NCI-H460 (cell line): ENCODE results near the gene BOD1. TPM values are rescaled to one million over a fixed set of nuclear protein-coding genes. Genes with fewer than 3 reads are reported as not detected.

ENCODE experiments used
- DNase-seq: peaks from one replicate; pipeline ENCODE4 v3.0.0-alpha.2; 2016; ENCODE audit warnings: low read depth; ENCODE audit errors: extremely low read depth
- polyA plus RNA-seq: library from polyadenylated mRNA; depleted of rRNA; stranded (reverse); fragments of >200 nt; gene quantifications from 2 replicates; pipeline ENCODE4 v1.2.3, GENCODE V29; 2014; cell fraction: nucleus; rRNA removed
- total RNA-seq: library from RNA; depleted of rRNA; stranded (reverse); fragments of >200 nt; shearing (Covaris generic); gene quantifications from 2 replicates; pipeline ENCODE4 v1.2.3, GENCODE V29; 2014; rRNA removed

BOD1 gene
- total RNA-seq = 118 and 119 TPM in 2 replicates
- 78.1 and 98.6 TPM in 2 replicates for polyA plus RNA-seq

- peak; percentile 98 for DNase-seq
Measured at GRCh38 chr5:173616577-173617118, at the start of gene BOD1. TSS of gene BOD1 (minus strand) at chr5:173616650. CDS start at chr5:173616436, 214 bp downstream.

GRCh38 chr5:173665326-173665725 is 48.9 kb upstream of the BOD1 start:
- DNase-seq = no peak

- DNase-seq = no peak
Measured at GRCh38 chr5:173664154-173664526, 47.7 kb upstream of the BOD1 start.

GRCh38 chr5:173663352-173664153 is 47.1 kb upstream of the BOD1 start:
- DNase-seq = no peak

DNA sequence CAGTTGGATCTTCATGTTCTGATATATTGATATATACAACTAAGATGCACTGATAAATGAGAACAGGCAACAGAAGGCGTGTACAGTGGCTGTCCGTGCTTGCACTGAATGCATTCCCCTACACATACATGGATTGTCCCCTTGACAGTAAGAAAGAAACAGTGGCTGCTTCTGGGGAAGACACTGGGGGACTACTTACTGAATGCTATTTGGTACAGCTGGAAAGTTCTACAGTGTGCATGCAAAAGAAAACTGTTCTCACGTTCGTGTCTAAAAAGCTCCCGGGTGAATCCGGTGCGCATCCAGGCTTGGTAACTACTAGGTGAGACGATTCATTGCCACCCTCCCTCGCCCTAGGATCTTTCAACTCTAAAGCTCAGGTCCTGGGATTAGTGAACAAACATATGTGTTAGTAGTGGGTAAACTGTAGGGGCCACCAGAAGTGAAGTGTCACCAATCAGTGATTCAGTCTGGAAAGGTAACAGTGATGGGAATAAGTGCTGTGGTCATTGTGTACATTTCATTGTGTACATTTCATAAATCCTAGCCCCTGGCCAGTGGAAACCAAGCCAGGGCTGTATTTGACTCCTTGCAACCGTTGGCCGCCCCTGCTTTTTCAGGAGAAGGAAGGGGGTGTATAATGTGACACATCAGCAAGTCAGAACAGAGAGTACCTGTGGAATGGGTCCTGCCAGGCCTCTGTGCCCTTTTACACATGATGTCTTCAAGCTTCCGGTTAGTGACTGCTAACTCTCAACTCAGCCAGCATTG is 46.3 kb upstream of the BOD1 start:
- DNase-seq = no peak

DNA sequence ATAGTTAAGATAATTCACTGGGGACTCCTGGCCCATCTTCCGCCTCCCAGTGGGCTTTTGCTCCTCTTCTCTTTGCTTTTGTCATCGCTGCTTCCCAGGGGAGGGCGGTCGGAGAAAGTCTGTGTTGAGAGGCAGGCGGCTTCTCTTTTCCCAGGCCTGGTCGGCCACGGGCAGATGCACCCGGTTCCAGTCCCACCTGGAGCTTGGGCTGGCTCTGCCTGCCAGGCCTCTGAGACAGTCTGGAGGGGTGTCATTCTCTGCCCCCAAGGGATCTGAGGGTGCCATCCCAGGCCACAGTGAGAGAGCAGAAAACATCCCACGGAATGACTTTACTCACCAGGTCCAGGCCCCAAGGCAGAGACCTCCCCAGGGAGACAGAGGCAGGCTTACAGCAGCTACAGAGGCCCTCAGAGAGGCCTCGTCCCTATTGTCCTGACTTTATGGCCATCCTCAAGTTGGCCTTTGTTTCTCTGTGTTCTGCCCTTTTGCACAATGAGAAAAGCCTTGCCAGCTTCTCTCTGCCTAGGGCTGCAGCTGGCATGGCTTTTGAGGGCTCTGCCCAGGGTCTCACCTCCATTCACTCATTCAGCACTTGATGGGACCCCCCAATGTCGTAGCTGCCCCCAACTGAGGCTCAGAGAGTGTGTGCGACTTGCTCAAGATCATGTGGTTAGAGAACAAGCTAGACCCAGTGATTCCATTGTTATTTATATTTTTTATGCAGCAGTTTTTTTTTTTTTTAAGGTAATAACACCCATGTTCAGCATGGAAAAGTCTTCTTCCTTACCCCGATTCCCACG is 44.2 kb upstream of the BOD1 start:
- no peak for DNase-seq

DNA sequence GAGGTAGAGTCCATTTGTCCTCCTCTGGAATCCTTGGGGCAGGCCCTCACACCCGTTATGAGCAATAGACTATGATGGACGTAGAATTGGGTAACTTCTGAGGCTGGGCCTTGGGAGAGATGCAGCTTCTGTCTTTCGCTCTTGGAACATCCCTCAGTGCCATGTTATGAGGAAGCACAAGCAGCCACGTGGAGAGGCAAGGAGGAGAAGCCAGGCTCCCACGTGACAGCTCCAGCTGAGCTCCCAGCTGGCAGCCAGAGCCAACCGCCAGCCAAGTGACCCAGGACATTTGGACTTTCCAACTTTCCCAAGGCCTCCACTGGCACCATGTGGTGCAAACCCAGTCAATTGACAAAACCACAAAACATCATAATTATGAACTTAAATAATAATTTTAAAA is 43.0 kb upstream of the BOD1 start:
- no peak for DNase-seq

DNA sequence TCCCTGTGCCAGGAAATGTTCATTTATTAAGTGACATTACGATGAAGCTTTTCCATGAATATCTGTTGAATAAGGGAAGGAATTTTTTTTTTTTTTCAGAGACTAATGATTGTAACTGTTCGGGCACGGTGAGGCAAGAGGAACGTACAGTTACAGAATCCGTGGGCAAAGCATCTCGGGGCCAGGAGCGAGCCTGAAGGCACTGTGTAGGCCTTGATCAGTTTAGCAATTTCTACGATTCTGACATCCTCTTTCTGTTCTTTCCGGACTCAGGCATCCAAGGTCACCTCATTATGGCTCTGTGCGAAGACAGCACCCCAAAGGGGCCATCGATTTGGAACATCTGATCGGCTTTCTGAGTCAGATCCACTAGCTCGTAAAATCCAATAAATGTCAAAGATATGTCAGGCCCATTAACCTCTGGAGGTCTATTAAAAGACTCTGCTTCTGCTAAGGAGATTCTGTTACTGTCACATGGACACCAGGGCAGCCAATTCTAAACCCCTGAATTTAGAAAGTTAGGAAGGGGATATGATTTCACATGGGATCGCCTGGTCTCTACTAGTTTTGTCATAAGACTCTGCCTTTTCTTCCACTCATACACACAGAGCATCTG is 41.4 kb upstream of the BOD1 start:
- no peak for DNase-seq

GRCh38 chr5:173655196-173655797 is 38.8 kb upstream of the BOD1 start:
- DNase-seq = no peak

- DNase-seq = no peak
Measured at GRCh38 chr5:173653822-173654523, 37.5 kb upstream of the BOD1 start.

DNA sequence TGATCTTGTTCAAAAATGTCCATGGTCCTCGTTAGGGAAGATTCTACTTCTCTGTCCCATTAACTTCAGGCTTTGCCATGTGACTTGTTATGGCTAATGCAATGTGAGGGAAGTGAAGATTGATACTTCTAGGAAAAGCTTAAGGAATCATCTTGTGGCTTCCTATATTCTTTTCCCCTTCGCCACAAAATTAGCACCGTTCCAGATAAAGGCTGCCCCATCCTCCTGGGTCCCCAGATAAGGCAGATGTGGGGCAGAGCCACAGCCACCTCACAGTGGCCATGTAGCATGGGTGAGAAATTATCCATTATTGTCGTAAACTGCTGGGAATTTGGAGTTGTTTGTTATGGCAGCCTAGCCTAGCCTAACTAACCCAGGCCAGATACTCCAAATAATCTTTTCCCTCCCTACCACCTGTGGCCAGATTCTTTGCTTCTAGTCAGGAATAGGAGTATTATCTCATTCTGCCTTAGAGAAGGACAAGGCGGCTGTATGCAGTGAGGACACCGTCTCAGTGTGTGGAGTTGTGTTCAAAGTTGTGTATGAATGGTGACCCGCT is 31.9 kb upstream of the BOD1 start:
- DNase-seq = no peak

GRCh38 chr5:173646692-173647091 is 30.2 kb upstream of the BOD1 start:
- no peak for DNase-seq

DNA sequence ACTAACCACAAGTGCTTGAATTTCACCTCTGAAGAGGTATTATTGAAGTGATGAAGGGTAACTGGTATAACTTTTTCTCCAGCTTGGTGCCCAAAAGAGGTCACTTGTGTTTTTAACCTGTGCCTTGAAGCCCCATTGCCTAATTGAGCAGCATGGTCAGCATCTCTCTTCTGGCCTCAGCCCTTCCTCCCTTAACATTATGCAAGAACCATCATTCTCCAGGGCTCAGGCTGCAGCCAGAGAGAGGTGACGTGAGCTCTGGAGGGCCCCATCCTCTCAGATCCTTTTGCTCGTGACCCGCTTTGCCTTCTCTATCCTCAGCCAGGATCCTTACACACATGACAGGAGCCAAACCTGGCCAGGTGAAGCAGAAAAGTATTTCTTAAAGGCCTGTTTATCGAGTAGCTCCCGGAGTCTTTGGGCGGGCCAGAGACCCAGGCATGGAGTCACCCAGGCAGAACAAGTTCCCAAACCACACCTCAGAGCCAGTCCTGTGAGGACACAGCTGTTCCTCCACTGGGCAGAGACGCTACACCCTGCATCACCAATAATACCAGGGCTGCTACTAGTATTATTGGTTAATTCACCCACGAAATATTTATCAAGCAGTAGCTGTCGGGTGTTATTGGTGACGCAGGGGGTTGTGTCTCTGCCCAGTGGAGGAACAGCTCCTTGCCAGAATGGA is 29.6 kb upstream of the BOD1 start:
- no peak for DNase-seq

DNA sequence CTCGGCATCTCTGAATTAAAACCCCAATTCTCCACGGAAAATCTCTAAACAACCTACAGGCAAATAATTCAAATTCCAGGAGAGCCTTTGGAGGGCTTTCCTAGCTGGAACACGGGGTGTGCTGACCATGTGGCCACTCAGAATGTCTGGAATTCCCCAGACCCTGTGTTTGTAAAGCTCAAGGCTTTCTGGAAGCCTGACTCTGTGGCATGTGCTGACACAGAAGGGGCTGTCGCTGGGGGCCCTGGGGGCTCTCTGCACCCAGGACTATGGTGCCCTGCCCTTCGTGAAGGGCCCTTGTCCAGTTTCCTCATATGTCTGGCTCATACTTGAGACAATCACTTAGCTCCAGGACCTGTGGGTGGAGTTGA is 29.0 kb upstream of the BOD1 start:
- DNase-seq = no peak

DNA sequence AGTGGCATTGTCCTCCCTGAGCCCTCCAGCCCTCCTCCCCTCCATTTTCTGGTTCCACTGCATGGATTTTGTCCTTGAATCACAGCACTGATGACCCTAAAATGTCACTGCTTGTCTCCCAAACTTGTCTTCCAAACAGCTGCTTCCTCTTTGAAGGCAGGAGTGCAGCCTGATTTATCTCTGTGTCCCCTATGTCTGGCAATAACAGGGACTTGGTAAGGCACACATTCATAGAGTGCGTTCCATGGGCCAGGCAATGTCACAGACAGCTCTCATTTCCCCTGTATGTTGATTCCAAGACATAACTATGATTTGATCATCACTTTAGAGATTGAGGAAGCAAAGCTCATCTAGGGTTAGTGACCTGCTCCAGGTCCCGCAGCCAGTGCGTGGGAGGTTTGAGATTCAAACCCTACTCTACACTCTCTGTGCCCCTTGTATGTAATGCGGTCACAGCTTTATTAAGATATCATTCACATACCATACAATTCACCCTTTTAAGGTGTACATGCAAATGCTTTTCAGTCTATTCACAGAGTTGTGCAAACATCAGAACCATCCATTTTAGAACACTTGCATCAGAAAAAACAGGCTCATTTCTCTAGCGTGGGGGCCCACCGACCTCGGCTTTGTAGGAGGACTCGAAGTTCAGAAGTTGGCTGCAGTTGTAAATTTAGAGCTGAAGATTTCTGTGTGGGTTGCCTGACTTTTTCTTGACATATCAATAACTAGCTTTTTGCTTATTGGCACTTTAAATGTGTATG is 28.4 kb upstream of the BOD1 start:
- DNase-seq = no peak

- no peak for DNase-seq
Measured at GRCh38 chr5:173643964-173644363, 27.5 kb upstream of the BOD1 start.

DNA sequence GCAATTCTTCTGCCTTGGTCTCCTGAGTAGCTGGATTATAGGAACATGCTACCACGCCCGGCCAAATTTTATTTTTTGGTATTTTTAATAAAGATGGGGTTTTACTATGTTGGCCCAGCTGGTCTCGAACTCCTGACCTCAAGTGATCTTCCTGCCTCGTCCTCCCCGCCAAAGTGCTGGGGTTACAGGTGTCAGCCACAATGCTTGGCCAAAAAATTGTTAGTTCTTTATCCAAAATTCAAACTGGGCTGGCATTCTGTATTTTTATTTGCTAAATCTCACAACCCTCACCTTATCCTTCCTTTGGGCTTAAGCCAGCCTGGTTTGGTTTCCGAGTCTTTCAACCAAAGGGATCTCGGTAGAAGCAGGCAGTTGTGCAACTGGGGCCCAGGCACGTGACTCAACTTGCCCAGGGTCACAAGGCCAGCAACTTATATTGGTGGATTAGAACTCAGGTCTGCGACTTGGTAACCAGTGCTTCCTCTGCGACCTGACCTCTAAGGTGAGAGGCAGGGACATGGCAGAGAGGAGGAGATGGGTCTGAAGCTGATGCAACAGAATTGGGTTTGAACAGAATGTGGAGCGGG is 26.5 kb upstream of the BOD1 start:
- no peak for DNase-seq
